ENCODE results near the gene AP5Z1. TPM values are rescaled to one million over a fixed set of nuclear protein-coding genes. Genes with fewer than 3 reads are reported as not detected.

Gene AP5Z1
- total RNA-seq, 1 donor from 2014 or later: 41.5 TPM

GRCh38 chr7:4808026-4808425 lies 32.6 kb downstream of the AP5Z1 start:
- intact Hi-C loops (cut with micrococcal nuclease): no loop called here
- Mint-ChIP-seq H3K27ac (no peak overlapping the region), H3K4me3 (ENCODE audit: low read depth) (no peak overlapping the region), H3K36me3 (ENCODE audit: low read depth) (no peaks in the 10 kb centered on the region), H3K27me3 (ENCODE audit: low read depth) (peaks cover 29% of the 10 kb centered on the region), H3K4me1 (ENCODE audit: low read depth) (no peaks in the 10 kb centered on the region), H3K9me3 (peaks cover 5% of the 10 kb centered on the region)
- no peak for DNase-seq (ENCODE audit: low spot score)

GRCh38 chr7:4808565-4808964 lies 33.1 kb downstream of the AP5Z1 start:
- Mint-ChIP-seq H3K27ac (no peak overlapping the region), H3K36me3 (ENCODE audit: low read depth) (no peaks in the 10 kb centered on the region), H3K27me3 (ENCODE audit: low read depth) (peaks cover 30% of the 10 kb centered on the region), H3K4me1 (ENCODE audit: low read depth) (no peaks in the 10 kb centered on the region), H3K9me3 (peaks cover 5% of the 10 kb centered on the region), H3K4me3 (ENCODE audit: low read depth) (no peak overlapping the region)
- intact Hi-C loops (cut with micrococcal nuclease): no loop called here
- DNase-seq (ENCODE audit: low spot score): no peak

- no peaks in the 10 kb centered on the region for H3K4me1 Mint-ChIP-seq (ENCODE audit: low read depth)
- DNase-seq (ENCODE audit: low spot score): no peak
- peaks cover 5% of the 10 kb centered on the region for H3K9me3 Mint-ChIP-seq
- H3K27ac Mint-ChIP-seq: no peak overlapping the region
- intact Hi-C loops (cut with micrococcal nuclease): no loop called here
- no peaks in the 10 kb centered on the region for H3K36me3 Mint-ChIP-seq (ENCODE audit: low read depth)
- H3K4me3 Mint-ChIP-seq (ENCODE audit: low read depth): no peak overlapping the region
- peaks cover 32% of the 10 kb centered on the region for H3K27me3 Mint-ChIP-seq (ENCODE audit: low read depth)
Measured at GRCh38 chr7:4809091-4809591, 33.7 kb downstream of the AP5Z1 start.

- intact Hi-C loops (cut with micrococcal nuclease): no loop called here
- Mint-ChIP-seq H3K27ac (no peak overlapping the region), H3K4me3 (ENCODE audit: low read depth) (no peak overlapping the region), H3K4me1 (ENCODE audit: low read depth) (no peaks in the 10 kb centered on the region), H3K9me3 (peaks cover 5% of the 10 kb centered on the region), H3K36me3 (ENCODE audit: low read depth) (no peaks in the 10 kb centered on the region), H3K27me3 (ENCODE audit: low read depth) (peaks cover 34% of the 10 kb centered on the region)
- no peak for DNase-seq (ENCODE audit: low spot score)
Measured at GRCh38 chr7:4809666-4810065, 34.2 kb downstream of the AP5Z1 start.

- peaks cover 5% of the 10 kb centered on the region for H3K9me3 Mint-ChIP-seq
- no peak for DNase-seq (ENCODE audit: low spot score)
- no peak overlapping the region for H3K4me3 Mint-ChIP-seq (ENCODE audit: low read depth)
- no peaks in the 10 kb centered on the region for H3K4me1 Mint-ChIP-seq (ENCODE audit: low read depth)
- H3K27ac Mint-ChIP-seq: no peak overlapping the region
- intact Hi-C loops (cut with micrococcal nuclease): no loop called here
- no peaks in the 10 kb centered on the region for H3K36me3 Mint-ChIP-seq (ENCODE audit: low read depth)
- H3K27me3 Mint-ChIP-seq (ENCODE audit: low read depth): peaks cover 11% of the 10 kb centered on the region
Measured at GRCh38 chr7:4814433-4814832, 39.0 kb downstream of the AP5Z1 start.

GRCh38 chr7:4815121-4815520 lies 39.7 kb downstream of the AP5Z1 start:
- Mint-ChIP-seq H3K27me3 (ENCODE audit: low read depth) (peaks cover 8% of the 10 kb centered on the region), H3K36me3 (ENCODE audit: low read depth) (no peaks in the 10 kb centered on the region), H3K27ac (no peak overlapping the region), H3K9me3 (peaks cover 5% of the 10 kb centered on the region), H3K4me1 (ENCODE audit: low read depth) (no peaks in the 10 kb centered on the region), H3K4me3 (ENCODE audit: low read depth) (no peak overlapping the region)
- intact Hi-C loops (cut with micrococcal nuclease): no loop called here
- DNase-seq (ENCODE audit: low spot score): no peak

- H3K4me3 Mint-ChIP-seq (ENCODE audit: low read depth): no peak overlapping the region
- no peak for DNase-seq (ENCODE audit: low spot score)
- H3K27me3 Mint-ChIP-seq (ENCODE audit: low read depth): peaks cover 5% of the 10 kb centered on the region
- H3K9me3 Mint-ChIP-seq: peaks cover 5% of the 10 kb centered on the region
- H3K27ac Mint-ChIP-seq: no peak overlapping the region
- H3K36me3 Mint-ChIP-seq (ENCODE audit: low read depth): no peaks in the 10 kb centered on the region
- intact Hi-C loops (cut with micrococcal nuclease): no loop called here
- no peaks in the 10 kb centered on the region for H3K4me1 Mint-ChIP-seq (ENCODE audit: low read depth)
Measured at GRCh38 chr7:4815609-4816418, 40.4 kb downstream of the AP5Z1 start.

GRCh38 chr7:4816419-4817080 lies 41.1 kb downstream of the AP5Z1 start:
- no peaks in the 10 kb centered on the region for H3K36me3 Mint-ChIP-seq (ENCODE audit: low read depth)
- peaks cover 5% of the 10 kb centered on the region for H3K27me3 Mint-ChIP-seq (ENCODE audit: low read depth)
- H3K4me3 Mint-ChIP-seq (ENCODE audit: low read depth): no peak overlapping the region
- DNase-seq (ENCODE audit: low spot score): no peak
- H3K27ac Mint-ChIP-seq: no peak overlapping the region
- peaks cover 5% of the 10 kb centered on the region for H3K9me3 Mint-ChIP-seq
- intact Hi-C loops (cut with micrococcal nuclease): no loop called here
- H3K4me1 Mint-ChIP-seq (ENCODE audit: low read depth): no peaks in the 10 kb centered on the region

GRCh38 chr7:4817178-4817901 lies 41.9 kb downstream of the AP5Z1 start:
- Mint-ChIP-seq H3K36me3 (ENCODE audit: low read depth) (no peaks in the 10 kb centered on the region), H3K27ac (no peak overlapping the region), H3K9me3 (peaks cover 5% of the 10 kb centered on the region), H3K27me3 (ENCODE audit: low read depth) (peaks cover 5% of the 10 kb centered on the region), H3K4me3 (ENCODE audit: low read depth) (no peak overlapping the region), H3K4me1 (ENCODE audit: low read depth) (no peaks in the 10 kb centered on the region)
- no peak for DNase-seq (ENCODE audit: low spot score)
- intact Hi-C loops (cut with micrococcal nuclease): no loop called here

- H3K36me3 Mint-ChIP-seq (ENCODE audit: low read depth): no peaks in the 10 kb centered on the region
- no peak overlapping the region for H3K27ac Mint-ChIP-seq
- no peak overlapping the region for H3K4me3 Mint-ChIP-seq (ENCODE audit: low read depth)
- intact Hi-C loops (cut with micrococcal nuclease): no loop called here
- H3K27me3 Mint-ChIP-seq (ENCODE audit: low read depth): peaks cover 5% of the 10 kb centered on the region
- DNase-seq (ENCODE audit: low spot score): no peak
- no peaks in the 10 kb centered on the region for H3K9me3 Mint-ChIP-seq
- H3K4me1 Mint-ChIP-seq (ENCODE audit: low read depth): no peaks in the 10 kb centered on the region
Measured at GRCh38 chr7:4818000-4818794, 42.8 kb downstream of the AP5Z1 start.

GRCh38 chr7:4819560-4820404 lies 44.4 kb downstream of the AP5Z1 start:
- Mint-ChIP-seq H3K27ac (no peak overlapping the region), H3K4me1 (ENCODE audit: low read depth) (no peaks in the 10 kb centered on the region), H3K27me3 (ENCODE audit: low read depth) (no peaks in the 10 kb centered on the region), H3K36me3 (ENCODE audit: low read depth) (no peaks in the 10 kb centered on the region), H3K4me3 (ENCODE audit: low read depth) (no peak overlapping the region), H3K9me3 (no peaks in the 10 kb centered on the region)
- no peak for DNase-seq (ENCODE audit: low spot score)
- intact Hi-C loops (cut with micrococcal nuclease): no loop called here

Data from activated T-helper 2 cell treated with anti-CD3 and anti-CD28 coated beads, Interferon-gamma antibody, Interleukin-2, Interleukin-4, amounts not matched to agents 10 μg/mL and 5 μg/mL and 100 μg/mL, durations not matched to agents 14 hours and 24 hours and 36 hours (primary cell).